ENCODE measurements around the gene SNCAIP. TPM values are rescaled to one million over a fixed set of nuclear protein-coding genes. Genes with fewer than 3 reads are reported as not detected.

The SNCAIP gene
- total RNA-seq, 1 experiment from 2014 or later = not detected

GRCh38 chr5:122465994-122466393, 154.0 kb downstream of the SNCAIP start:
- TF ChIP-seq POLR2AphosphoS5 (IDR thresholded peaks at IDR 0.05; ENCODE audit: low read depth, low read length) (no peak), TCF7L2 (IDR thresholded peaks at IDR 0.05; ENCODE audit: low read depth, low read length) (no peak), SIN3A (IDR thresholded peaks at IDR 0.05; ENCODE audit: borderline replicate concordance, insufficient read depth, low read depth, low read length) (no peak), CTCF (IDR thresholded peaks at IDR 0.05) (no peak), REST (IDR thresholded peaks at IDR 0.05; ENCODE audit: insufficient read depth in 1 of 2, low read depth in 2 of 2, low read length in 1 of 2) (no peak)
- intact Hi-C loops (cut with micrococcal nuclease; ENCODE audit: unreplicated experiment) = no loop called here
- Histone ChIP-seq H3K9me3 (ENCODE audit: control insufficient read depth, insufficient read depth, low read depth, low read length) (no peaks in the 10 kb centered on the region), H3K4me3 (ENCODE audit: low read depth in 2 of 2, low read length in 2 of 2) (no peak overlapping the region), H3K4me1 (ENCODE audit: control insufficient read depth, insufficient read depth, low read length) (no peaks in the 10 kb centered on the region), H3K36me3 (ENCODE audit: control insufficient read depth, insufficient read depth, low read length) (no peaks in the 10 kb centered on the region), H3K27ac (ENCODE audit: low read length) (no peak overlapping the region), H3K27me3 (ENCODE audit: control insufficient read depth, insufficient read depth, low read length) (peaks cover 2% of the 10 kb centered on the region; the same call in 1 of the 2 replicates)
- no peak for DNase-seq (ENCODE audit: low read depth, low spot score)
- no TSS peak for BruUV-seq (replicated peaks)
- POLR2A ChIA-PET = no interaction called here
- in situ Hi-C loops (cut with HindIII; ENCODE audit: low pct_unique_long_range_greater_than_20kb, low sequenced_read_pairs) = no loop called here
- CTCF ChIA-PET = no interaction called here
- no peak for ATAC-seq

- intact Hi-C loops (cut with micrococcal nuclease; ENCODE audit: unreplicated experiment) = no loop called here
- Histone ChIP-seq H3K4me3 (ENCODE audit: low read depth in 2 of 2, low read length in 2 of 2) (no peak overlapping the region), H3K27me3 (ENCODE audit: control insufficient read depth, insufficient read depth, low read length) (peaks cover 6% of the 10 kb centered on the region; the same call in 1 of the 2 replicates), H3K36me3 (ENCODE audit: control insufficient read depth, insufficient read depth, low read length) (no peaks in the 10 kb centered on the region), H3K9me3 (ENCODE audit: control insufficient read depth, insufficient read depth, low read depth, low read length) (no peaks in the 10 kb centered on the region), H3K4me1 (ENCODE audit: control insufficient read depth, insufficient read depth, low read length) (no peaks in the 10 kb centered on the region), H3K27ac (ENCODE audit: low read length) (no peak overlapping the region)
- in situ Hi-C loops (cut with HindIII; ENCODE audit: low pct_unique_long_range_greater_than_20kb, low sequenced_read_pairs) = no loop called here
- ChIA-PET POLR2A (no interaction called here), CTCF (no interaction called here)
- TF ChIP-seq REST (IDR thresholded peaks at IDR 0.05; ENCODE audit: insufficient read depth in 1 of 2, low read depth in 2 of 2, low read length in 1 of 2) = no peak
- TF ChIP-seq CTCF (IDR thresholded peaks at IDR 0.05) = no peak; the same call in 1 of the 2 replicates
- TF ChIP-seq SIN3A (IDR thresholded peaks at IDR 0.05; ENCODE audit: borderline replicate concordance, insufficient read depth, low read depth, low read length) = no peak
- no peak for TF ChIP-seq POLR2AphosphoS5 (IDR thresholded peaks at IDR 0.05; ENCODE audit: low read depth, low read length)
- no peak for TF ChIP-seq TCF7L2 (IDR thresholded peaks at IDR 0.05; ENCODE audit: low read depth, low read length)
- ATAC-seq = no peak
- no TSS peak for BruUV-seq (replicated peaks)
- no peak for DNase-seq (ENCODE audit: low read depth, low spot score)
Observed at GRCh38 chr5:122468351-122469116, 156.5 kb downstream of the SNCAIP start.
